ENCODE results near the gene ANKRD40CL. TPM values are rescaled to one million over a fixed set of nuclear protein-coding genes. Genes with fewer than 3 reads are reported as not detected.

ANKRD40CL gene
- total RNA-seq, 1 experiment from 2014 or later = not detected

DNA sequence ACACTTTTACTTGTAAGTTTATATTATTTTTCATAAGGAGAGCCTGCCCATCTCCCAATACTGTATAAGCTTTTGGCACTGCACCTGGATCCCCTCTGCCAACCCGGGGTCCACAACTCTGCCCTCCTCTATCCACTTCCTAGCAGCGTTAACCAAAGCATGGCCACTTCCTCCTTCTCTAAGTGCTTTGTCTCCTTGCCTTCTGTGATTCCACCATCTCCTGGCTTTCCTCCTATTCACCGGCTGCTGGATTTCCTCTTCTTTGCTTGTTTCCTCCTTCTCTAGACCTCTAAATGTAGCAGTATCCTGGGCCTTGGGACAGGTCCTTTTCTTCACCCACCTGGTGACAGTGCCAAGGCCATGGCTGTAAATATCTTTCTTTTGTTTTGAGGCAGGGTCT, 48.1 kb upstream of the ANKRD40CL start:
- no peaks in the 10 kb centered on the region for H3K9me3 ChIP-seq (ENCODE audit: control insufficient read depth, insufficient read depth, low read depth, low read length)
- H3K27me3 ChIP-seq (ENCODE audit: control insufficient read depth, insufficient read depth, low read length) = peaks cover 2% of the 10 kb centered on the region
- no peaks in the 10 kb centered on the region for H3K36me3 ChIP-seq (ENCODE audit: control insufficient read depth, insufficient read depth, low read length)
- H3K4me1 ChIP-seq (ENCODE audit: control insufficient read depth, insufficient read depth, low read length) = no peaks in the 10 kb centered on the region
- TF ChIP-seq, protein P1, sequence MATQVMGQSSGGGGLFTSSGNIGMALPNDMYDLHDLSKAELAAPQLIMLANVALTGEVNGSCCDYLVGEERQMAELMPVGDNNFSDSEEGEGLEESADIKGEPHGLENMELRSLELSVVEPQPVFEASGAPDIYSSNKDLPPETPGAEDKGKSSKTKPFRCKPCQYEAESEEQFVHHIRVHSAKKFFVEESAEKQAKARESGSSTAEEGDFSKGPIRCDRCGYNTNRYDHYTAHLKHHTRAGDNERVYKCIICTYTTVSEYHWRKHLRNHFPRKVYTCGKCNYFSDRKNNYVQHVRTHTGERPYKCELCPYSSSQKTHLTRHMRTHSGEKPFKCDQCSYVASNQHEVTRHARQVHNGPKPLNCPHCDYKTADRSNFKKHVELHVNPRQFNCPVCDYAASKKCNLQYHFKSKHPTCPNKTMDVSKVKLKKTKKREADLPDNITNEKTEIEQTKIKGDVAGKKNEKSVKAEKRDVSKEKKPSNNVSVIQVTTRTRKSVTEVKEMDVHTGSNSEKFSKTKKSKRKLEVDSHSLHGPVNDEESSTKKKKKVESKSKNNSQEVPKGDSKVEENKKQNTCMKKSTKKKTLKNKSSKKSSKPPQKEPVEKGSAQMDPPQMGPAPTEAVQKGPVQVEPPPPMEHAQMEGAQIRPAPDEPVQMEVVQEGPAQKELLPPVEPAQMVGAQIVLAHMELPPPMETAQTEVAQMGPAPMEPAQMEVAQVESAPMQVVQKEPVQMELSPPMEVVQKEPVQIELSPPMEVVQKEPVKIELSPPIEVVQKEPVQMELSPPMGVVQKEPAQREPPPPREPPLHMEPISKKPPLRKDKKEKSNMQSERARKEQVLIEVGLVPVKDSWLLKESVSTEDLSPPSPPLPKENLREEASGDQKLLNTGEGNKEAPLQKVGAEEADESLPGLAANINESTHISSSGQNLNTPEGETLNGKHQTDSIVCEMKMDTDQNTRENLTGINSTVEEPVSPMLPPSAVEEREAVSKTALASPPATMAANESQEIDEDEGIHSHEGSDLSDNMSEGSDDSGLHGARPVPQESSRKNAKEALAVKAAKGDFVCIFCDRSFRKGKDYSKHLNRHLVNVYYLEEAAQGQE (IDR thresholded peaks at IDR 0.05; ENCODE audit: insufficient read depth in 1 of 2, low read depth in 2 of 2, low read length in 1 of 2) = no peak
- TF ChIP-seq TCF7L2 (IDR thresholded peaks at IDR 0.05; ENCODE audit: low read depth, low read length) = no peak
- TF ChIP-seq, protein P2, sequence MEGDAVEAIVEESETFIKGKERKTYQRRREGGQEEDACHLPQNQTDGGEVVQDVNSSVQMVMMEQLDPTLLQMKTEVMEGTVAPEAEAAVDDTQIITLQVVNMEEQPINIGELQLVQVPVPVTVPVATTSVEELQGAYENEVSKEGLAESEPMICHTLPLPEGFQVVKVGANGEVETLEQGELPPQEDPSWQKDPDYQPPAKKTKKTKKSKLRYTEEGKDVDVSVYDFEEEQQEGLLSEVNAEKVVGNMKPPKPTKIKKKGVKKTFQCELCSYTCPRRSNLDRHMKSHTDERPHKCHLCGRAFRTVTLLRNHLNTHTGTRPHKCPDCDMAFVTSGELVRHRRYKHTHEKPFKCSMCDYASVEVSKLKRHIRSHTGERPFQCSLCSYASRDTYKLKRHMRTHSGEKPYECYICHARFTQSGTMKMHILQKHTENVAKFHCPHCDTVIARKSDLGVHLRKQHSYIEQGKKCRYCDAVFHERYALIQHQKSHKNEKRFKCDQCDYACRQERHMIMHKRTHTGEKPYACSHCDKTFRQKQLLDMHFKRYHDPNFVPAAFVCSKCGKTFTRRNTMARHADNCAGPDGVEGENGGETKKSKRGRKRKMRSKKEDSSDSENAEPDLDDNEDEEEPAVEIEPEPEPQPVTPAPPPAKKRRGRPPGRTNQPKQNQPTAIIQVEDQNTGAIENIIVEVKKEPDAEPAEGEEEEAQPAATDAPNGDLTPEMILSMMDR (IDR thresholded peaks at IDR 0.05) = no peak
- no peak for TF ChIP-seq POLR2AphosphoS5 (IDR thresholded peaks at IDR 0.05; ENCODE audit: low read depth, low read length)
- no peak for TF ChIP-seq SIN3A (IDR thresholded peaks at IDR 0.05; ENCODE audit: borderline replicate concordance, insufficient read depth, low read depth, low read length)
- intact Hi-C loops (cut with micrococcal nuclease; ENCODE audit: unreplicated experiment) (no loop called here), in situ Hi-C loops (cut with HindIII; ENCODE audit: low pct_unique_long_range_greater_than_20kb, low sequenced_read_pairs) (no loop called here)
- DNase-seq (ENCODE audit: low read depth, low spot score) (no peak), ATAC-seq (no peak)
- ChIA-PET CTCF (no interaction called here), POLR2A (interaction anchor here (0.7 kb wide), 1 partner anchor 73 kb away, joined by 4 read pairs; no protein-coding TSS in a partner anchor)
- no peak overlapping the region for H3K27ac ChIP-seq (ENCODE audit: low read length)
- H3K4me3 ChIP-seq (ENCODE audit: low read depth in 2 of 2, low read length in 2 of 2) = no peak overlapping the region
- BruUV-seq (replicated peaks) = no TSS peak

DNA sequence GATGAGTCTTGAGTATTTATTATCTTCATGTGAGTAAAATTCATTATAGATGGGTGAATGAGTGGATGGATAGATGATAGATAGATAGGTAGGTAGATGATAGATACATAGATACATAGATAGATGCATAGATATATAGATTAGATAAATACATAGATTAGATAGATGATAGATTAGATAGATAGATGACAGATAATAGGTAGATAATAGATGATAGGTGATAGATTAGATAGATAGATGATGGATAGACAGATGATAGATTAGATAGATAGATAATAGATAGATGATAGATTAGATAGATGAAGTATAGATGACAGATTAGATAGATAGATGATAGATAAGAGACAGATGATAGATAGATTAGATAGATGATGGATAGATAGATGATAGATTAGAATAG, 46.3 kb upstream of the ANKRD40CL start:
- POLR2A ChIA-PET = no interaction called here
- Histone ChIP-seq H3K36me3 (ENCODE audit: control insufficient read depth, insufficient read depth, low read length) (no peaks in the 10 kb centered on the region), H3K27ac (ENCODE audit: low read length) (no peak overlapping the region), H3K4me3 (ENCODE audit: low read depth in 2 of 2, low read length in 2 of 2) (no peak overlapping the region), H3K9me3 (ENCODE audit: control insufficient read depth, insufficient read depth, low read depth, low read length) (no peaks in the 10 kb centered on the region), H3K4me1 (ENCODE audit: control insufficient read depth, insufficient read depth, low read length) (no peaks in the 10 kb centered on the region), H3K27me3 (ENCODE audit: control insufficient read depth, insufficient read depth, low read length) (peaks cover 2% of the 10 kb centered on the region)
- CTCF ChIA-PET = no interaction called here
- BruUV-seq (replicated peaks) = no TSS peak
- in situ Hi-C loops (cut with HindIII; ENCODE audit: low pct_unique_long_range_greater_than_20kb, low sequenced_read_pairs) (no loop called here), intact Hi-C loops (cut with micrococcal nuclease; ENCODE audit: unreplicated experiment) (no loop called here)
- no peak for DNase-seq (ENCODE audit: low read depth, low spot score)
- ATAC-seq = no peak
- TF ChIP-seq TCF7L2 (IDR thresholded peaks at IDR 0.05; ENCODE audit: low read depth, low read length) = no peak
- TF ChIP-seq POLR2AphosphoS5 (IDR thresholded peaks at IDR 0.05; ENCODE audit: low read depth, low read length) = no peak

DNA sequence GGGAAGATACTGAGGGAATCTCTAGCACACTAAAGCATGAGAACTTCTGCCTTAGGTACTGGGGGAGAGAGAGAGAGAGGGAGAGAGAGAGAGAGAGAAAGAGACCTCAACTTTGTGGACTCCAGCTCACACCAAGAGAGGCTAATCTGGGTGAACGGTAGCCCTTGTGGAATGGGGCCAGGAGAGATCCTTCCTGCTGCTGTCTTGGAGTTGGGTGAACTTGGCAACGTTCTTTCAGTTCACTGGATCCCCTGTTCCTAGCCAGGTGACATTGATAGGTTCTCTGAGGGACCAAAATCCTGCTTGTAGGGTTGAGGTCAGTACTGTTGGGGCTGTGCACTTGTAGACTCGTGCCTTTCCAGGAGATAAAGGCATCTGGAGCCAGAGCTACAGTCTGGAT, 41.6 kb upstream of the ANKRD40CL start:
- Histone ChIP-seq H3K4me3 (ENCODE audit: low read depth in 2 of 2, low read length in 2 of 2) (no peak overlapping the region), H3K9me3 (ENCODE audit: control insufficient read depth, insufficient read depth, low read depth, low read length) (no peaks in the 10 kb centered on the region), H3K27ac (ENCODE audit: low read length) (no peak overlapping the region), H3K27me3 (ENCODE audit: control insufficient read depth, insufficient read depth, low read length) (no peaks in the 10 kb centered on the region), H3K36me3 (ENCODE audit: control insufficient read depth, insufficient read depth, low read length) (no peaks in the 10 kb centered on the region), H3K4me1 (ENCODE audit: control insufficient read depth, insufficient read depth, low read length) (no peaks in the 10 kb centered on the region)
- ATAC-seq (no peak), DNase-seq (ENCODE audit: low read depth, low spot score) (no peak)
- intact Hi-C loops (cut with micrococcal nuclease; ENCODE audit: unreplicated experiment) (no loop called here), in situ Hi-C loops (cut with HindIII; ENCODE audit: low pct_unique_long_range_greater_than_20kb, low sequenced_read_pairs) (no loop called here)
- ChIA-PET CTCF (no interaction called here), POLR2A (interaction anchor here (0.5 to 0.6 kb wide), 2 partner anchors 12 to 136 kb away, joined by 10 to 12 read pairs; no protein-coding TSS in a partner anchor)
- TF ChIP-seq, protein P2 (IDR thresholded peaks at IDR 0.05) = no peak
- TF ChIP-seq SIN3A (IDR thresholded peaks at IDR 0.05; ENCODE audit: borderline replicate concordance, insufficient read depth, low read depth, low read length) (no peak), TCF7L2 (IDR thresholded peaks at IDR 0.05; ENCODE audit: low read depth, low read length) (no peak), POLR2AphosphoS5 (IDR thresholded peaks at IDR 0.05; ENCODE audit: low read depth, low read length) (no peak)
- TF ChIP-seq, protein P1 (IDR thresholded peaks at IDR 0.05; ENCODE audit: insufficient read depth in 1 of 2, low read depth in 2 of 2, low read length in 1 of 2) = no peak
- no TSS peak for BruUV-seq (replicated peaks)

Measured in Panc1 (cell line).